Measurements from ENCODE around the gene GATM. TPM values are rescaled to one million over a fixed set of nuclear protein-coding genes. Genes with fewer than 3 reads are reported as not detected.

GATM gene
- total RNA-seq, 2 experiments from 2014 or later, result 2.0 to 2.7 TPM

DNA sequence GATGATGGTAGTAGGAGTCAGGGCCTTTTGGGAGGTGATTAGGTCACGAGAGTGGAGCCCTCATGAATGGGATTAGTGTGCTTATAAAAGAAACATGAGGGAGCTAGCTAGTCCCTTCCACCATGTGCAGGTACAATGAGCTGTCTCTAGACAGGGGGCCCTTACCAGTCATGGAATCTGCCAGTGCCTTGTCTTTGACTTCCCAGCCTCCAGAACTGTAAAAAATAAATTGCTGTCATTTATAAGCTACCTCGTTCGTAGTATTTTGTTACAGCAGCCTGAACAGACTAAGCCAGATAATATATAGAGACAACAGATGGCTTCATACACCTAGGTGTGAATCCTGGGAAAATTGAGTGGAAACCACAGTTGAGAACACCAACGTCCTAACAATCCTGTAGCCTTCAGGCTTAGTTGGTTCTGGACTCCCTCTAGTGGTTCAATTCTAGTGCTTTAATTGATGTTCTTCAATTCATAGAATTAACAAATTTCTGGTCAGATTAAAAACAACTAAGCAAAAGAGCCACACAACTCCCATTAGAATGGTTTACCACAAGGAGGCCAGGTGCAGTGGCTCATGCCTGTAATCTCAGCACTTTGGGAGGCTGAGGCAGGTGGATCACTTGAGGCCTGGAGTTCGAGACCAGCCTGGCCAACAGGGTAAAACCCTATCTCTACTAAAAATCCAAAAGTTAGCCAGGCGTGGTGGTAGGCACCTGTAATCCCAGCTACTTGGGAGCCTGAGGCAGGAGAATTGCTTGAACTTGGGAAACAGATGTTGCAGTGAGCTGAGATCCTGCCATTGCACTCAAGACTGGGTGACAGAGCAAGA lies 21.3 kb upstream of the GATM start:
- peaks cover 1% of the 10 kb centered on the region for H3K36me3 Mint-ChIP-seq
- CTCF ChIA-PET, result interaction anchor here (0.6 to 6.4 kb wide), 20 partner anchors 9 to 273 kb away, joined by 3 to 34 read pairs (median 4); no protein-coding TSS in a partner anchor
- ATAC-seq, result no peak

DNA sequence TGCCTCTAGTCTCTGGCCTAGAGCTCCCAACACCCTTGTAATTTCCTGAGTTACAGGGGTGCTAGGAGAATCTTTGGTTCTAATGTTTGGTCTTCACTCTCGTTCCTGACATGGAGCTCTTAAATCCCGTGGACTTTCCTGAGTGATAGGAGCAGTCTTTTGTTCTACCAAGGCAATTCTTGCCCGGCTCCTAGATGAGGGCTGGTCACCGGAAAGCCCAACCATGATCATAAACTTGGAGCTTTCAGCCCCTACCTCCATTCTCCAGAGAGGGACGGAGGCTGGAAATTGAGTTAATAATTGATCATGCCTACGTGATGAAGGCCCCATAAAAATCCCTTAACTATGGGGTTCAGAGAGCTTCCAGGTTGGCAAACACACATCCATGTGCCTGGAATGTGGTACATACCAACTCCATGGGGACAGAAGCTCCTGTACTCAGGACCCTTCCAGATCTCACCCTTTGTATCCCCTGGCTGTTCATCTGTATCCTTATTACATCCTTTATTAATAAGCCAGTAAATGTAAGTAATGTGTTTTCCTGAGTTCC lies 18.8 kb upstream of the GATM start:
- peaks cover 13% of the 10 kb centered on the region for H3K4me1 Mint-ChIP-seq
- H3K36me3 Mint-ChIP-seq, result peaks cover 1% of the 10 kb centered on the region

More for the DNA sequence above, 21.3 kb upstream of the GATM start:
- Mint-ChIP-seq H3K4me3 (no peak overlapping the region), H3K4me1 (peaks cover 19% of the 10 kb centered on the region), H3K27me3 (peaks cover 3% of the 10 kb centered on the region), H3K27ac (no peak overlapping the region), H3K9me3 (ENCODE audit: low read depth) (no peaks in the 10 kb centered on the region)
- no peak for DNase-seq

DNA sequence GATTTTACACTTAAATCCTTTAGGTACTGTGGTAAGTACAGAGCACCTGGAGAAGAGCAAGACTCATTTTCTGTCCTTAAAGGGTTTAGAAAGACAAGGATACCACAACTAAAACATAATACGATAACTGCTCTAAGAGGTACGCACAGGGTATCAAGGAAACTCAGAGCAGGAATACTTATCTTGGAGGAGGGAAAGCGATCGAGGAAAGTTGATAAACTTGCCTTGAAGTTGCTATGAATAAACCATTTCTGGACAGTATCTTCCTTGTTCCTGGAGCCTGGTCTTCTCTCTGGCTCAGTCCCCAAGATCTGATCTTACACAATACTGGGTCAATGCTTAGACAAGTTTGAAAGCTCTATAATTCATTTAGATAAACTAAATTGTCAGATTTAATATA lies 17.6 kb upstream of the GATM start:
- ATAC-seq, result no peak
- Mint-ChIP-seq H3K27me3 (peaks cover 13% of the 10 kb centered on the region), H3K4me3 (no peak overlapping the region), H3K9me3 (ENCODE audit: low read depth) (no peaks in the 10 kb centered on the region), H3K4me1 (peaks cover 7% of the 10 kb centered on the region), H3K36me3 (peaks cover 1% of the 10 kb centered on the region), H3K27ac (no peak overlapping the region)
- no peak for DNase-seq
- CTCF ChIA-PET, result interaction anchor here (2.7 to 6.4 kb wide), 2 partner anchors 191 to 233 kb away, joined by 13 to 34 read pairs; no protein-coding TSS in a partner anchor

More for the DNA sequence above, 18.8 kb upstream of the GATM start:
- no peak overlapping the region for H3K27ac Mint-ChIP-seq
- H3K4me3 Mint-ChIP-seq, result no peak overlapping the region
- ATAC-seq (no peak), DNase-seq (no peak)
- CTCF ChIA-PET, result interaction anchor here (1.3 to 6.4 kb wide), 4 partner anchors 14 to 234 kb away, joined by 3 to 34 read pairs (median 10); no protein-coding TSS in a partner anchor
- H3K9me3 Mint-ChIP-seq (ENCODE audit: low read depth), result no peaks in the 10 kb centered on the region
- H3K27me3 Mint-ChIP-seq, result peaks cover 8% of the 10 kb centered on the region

DNA sequence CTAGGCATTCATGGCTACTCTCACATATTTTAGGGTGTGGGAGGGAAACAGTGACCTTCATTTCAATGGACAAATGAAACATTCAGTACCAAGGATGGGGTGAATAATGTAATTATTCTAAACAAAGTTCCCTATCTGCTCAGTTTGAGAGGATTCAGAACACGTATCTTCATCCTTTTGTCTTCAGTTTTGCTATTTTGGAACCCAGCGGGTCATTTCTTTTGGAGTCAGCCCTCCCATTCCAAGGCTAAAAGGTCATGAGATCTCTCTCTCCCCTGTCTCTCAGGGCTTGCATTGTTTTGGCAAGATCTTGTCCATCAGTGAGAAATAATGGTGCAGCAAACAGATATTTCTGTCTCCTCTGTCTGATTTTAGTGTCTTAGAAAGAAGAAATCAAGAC lies 16.3 kb upstream of the GATM start:
- H3K4me3 Mint-ChIP-seq, result no peak overlapping the region
- no peak for DNase-seq
- peaks cover 1% of the 10 kb centered on the region for H3K36me3 Mint-ChIP-seq
- no peak overlapping the region for H3K27ac Mint-ChIP-seq
- no peaks in the 10 kb centered on the region for H3K9me3 Mint-ChIP-seq (ENCODE audit: low read depth)
- CTCF ChIA-PET, result no interaction called here
- peaks cover 6% of the 10 kb centered on the region for H3K4me1 Mint-ChIP-seq
- peaks cover 17% of the 10 kb centered on the region for H3K27me3 Mint-ChIP-seq
- ATAC-seq, result no peak

DNA sequence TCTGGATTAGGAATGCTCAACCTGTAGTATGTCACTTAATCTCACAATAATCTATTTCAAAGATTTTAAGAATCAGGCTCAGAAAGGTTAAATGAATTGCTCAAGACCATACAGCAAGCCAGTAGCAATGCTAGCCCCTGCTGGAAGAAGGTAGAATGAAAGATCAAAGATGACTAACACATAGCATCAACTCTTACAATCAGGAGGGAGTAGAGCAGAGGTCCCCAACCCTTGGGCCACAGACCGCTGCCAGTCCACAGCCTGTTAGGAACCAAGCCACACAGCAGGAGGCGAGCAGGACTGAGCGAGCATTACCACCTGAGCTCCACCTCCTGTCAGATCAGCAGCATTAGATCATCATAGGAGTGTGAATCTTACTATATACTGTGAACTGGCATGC lies 15.5 kb upstream of the GATM start:
- H3K27me3 Mint-ChIP-seq, result peaks cover 22% of the 10 kb centered on the region
- H3K36me3 Mint-ChIP-seq, result peaks cover 1% of the 10 kb centered on the region
- no peak overlapping the region for H3K27ac Mint-ChIP-seq
- CTCF ChIA-PET, result interaction anchor here (0.6 kb wide), 1 partner anchor 15 kb away, joined by 3 read pairs; no protein-coding TSS in a partner anchor
- no peak overlapping the region for H3K4me3 Mint-ChIP-seq
- H3K9me3 Mint-ChIP-seq (ENCODE audit: low read depth), result no peaks in the 10 kb centered on the region
- H3K4me1 Mint-ChIP-seq, result peaks cover 5% of the 10 kb centered on the region
- ATAC-seq, result peak; percentile 36
- DNase-seq, result no peak

DNA sequence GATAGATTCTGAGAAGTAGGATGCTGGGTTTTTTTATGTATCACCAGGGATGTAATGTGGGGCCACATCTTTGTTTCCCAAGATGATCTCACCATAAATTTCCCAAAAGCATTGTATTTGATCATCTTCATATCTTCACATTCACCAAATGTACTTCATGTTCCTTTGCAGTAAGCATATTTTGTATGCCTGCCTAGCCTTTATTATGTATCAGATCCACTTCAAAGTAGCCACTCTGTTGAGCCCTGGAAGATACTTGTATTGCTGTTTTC lies 14.2 kb upstream of the GATM start:
- peaks cover 31% of the 10 kb centered on the region for H3K27me3 Mint-ChIP-seq
- H3K9me3 Mint-ChIP-seq (ENCODE audit: low read depth), result no peaks in the 10 kb centered on the region
- no peak overlapping the region for H3K27ac Mint-ChIP-seq
- DNase-seq (no peak), ATAC-seq (no peak)
- CTCF ChIA-PET, result interaction anchor here (1.1 to 1.6 kb wide), 5 partner anchors 8 to 274 kb away, joined by 3 to 6 read pairs (median 3); no protein-coding TSS in a partner anchor
- no peak overlapping the region for H3K4me3 Mint-ChIP-seq
- H3K4me1 Mint-ChIP-seq, result peaks cover 5% of the 10 kb centered on the region
- H3K36me3 Mint-ChIP-seq, result peaks cover 1% of the 10 kb centered on the region

DNA sequence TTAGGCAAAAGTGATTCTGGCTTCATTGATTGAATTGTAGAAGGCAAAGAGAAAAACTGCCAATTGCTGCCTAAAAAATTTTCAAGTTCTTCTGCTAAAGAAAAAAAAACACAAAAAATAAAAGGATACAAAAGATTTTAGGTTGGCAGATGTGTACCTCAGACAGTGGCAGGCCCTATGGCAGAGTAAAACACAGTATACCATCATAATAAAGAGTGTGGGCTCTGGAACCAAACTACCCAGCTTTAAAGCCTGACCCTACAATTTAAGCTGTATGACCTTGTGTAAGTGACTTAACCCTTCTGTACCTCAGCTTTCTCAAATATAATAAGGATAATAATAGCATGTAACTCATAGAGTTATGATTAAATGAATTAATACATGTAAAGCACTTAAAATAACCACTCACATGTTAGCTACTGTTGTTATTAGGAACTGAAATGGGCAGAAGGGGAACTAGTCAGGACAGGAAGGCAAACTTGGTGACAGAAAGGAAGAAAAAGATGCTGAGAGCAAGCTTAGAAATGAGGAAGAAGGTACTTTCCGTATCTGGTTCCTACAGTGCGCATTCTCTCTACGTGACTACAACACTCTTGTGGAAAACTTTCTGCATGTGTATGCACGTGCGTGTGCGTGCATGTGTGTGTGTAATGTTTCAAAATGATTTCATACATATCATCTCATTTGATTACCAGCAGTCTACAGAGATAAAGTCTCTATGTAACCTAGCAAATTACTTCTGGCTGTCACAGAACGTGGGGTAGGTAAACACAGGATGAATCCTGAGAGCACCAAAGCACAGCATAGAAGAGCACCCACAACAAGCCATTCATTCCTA lies 13.6 kb upstream of the GATM start:
- DNase-seq (no peak), ATAC-seq (no peak)
- H3K27ac Mint-ChIP-seq, result no peak overlapping the region
- H3K27me3 Mint-ChIP-seq, result peaks cover 36% of the 10 kb centered on the region
- H3K4me1 Mint-ChIP-seq, result peaks cover 5% of the 10 kb centered on the region
- H3K4me3 Mint-ChIP-seq, result no peak overlapping the region
- no peaks in the 10 kb centered on the region for H3K9me3 Mint-ChIP-seq (ENCODE audit: low read depth)
- peaks cover 1% of the 10 kb centered on the region for H3K36me3 Mint-ChIP-seq
- CTCF ChIA-PET, result interaction anchor here (1.1 to 3.1 kb wide), 6 partner anchors 7 to 274 kb away, joined by 3 to 8 read pairs (median 3); no protein-coding TSS in a partner anchor

DNA sequence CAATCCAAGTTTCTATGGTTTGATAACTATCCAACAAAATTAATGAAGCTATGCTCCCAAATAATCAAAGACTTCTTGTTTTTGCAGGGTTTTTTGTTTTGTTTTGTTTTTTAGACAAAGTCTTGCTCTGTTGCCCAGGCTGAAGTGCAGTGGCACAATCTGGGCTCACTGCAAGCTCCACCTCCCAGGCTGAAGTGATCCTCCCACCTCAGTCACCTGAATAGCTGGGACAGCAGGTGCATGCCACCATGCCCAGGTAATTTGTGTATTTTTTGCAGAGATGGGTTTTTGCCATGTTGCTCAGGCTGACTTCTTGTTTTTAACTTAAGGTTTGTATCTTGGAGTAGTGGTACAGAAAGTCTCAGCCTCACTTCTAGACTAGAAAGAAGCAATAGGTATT lies 11.0 kb upstream of the GATM start:
- DNase-seq, result no peak
- Mint-ChIP-seq H3K27me3 (peaks cover 42% of the 10 kb centered on the region), H3K27ac (no peak overlapping the region), H3K4me3 (no peak overlapping the region), H3K36me3 (no peaks in the 10 kb centered on the region), H3K9me3 (ENCODE audit: low read depth) (no peaks in the 10 kb centered on the region), H3K4me1 (peaks cover 5% of the 10 kb centered on the region)
- ATAC-seq, result no peak
- CTCF ChIA-PET, result interaction anchor here (0.8 to 3.1 kb wide), 2 partner anchors 10 to 13 kb away, joined by 3 to 8 read pairs; a partner anchor contains a TSS

DNA sequence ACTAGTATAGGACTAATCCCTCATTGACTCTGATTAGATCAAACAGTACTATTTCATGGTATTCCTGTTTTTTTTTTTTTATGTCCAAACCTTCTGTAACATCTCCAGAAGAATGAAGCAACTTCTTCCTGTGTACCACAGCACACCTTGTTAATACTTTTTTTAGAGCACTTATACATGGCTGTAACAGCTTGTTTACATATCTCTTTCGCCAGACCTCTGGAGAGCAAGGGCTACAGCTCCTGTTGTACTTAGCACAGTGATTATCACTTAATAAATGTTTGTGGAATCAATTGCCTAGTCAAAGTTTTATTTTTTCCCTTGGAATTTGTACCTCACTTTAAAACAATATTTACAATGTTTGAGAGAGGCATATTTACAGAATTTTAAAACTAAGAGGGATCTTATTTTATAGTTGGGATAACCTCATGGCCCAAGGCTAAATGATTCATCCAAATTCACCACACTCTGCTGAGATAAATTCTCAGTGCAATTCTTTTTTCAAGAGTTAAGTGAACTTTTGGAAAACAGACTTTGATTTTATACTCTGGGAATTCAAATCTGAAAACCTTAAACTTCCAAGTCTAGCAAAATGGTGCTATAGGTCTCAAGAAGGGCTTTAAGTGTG lies 9.2 kb upstream of the GATM start:
- CTCF ChIA-PET, result no interaction called here
- H3K4me3 Mint-ChIP-seq, result no peak overlapping the region
- peaks cover 5% of the 10 kb centered on the region for H3K4me1 Mint-ChIP-seq
- no peaks in the 10 kb centered on the region for H3K9me3 Mint-ChIP-seq (ENCODE audit: low read depth)
- ATAC-seq (no peak), DNase-seq (no peak)
- H3K27ac Mint-ChIP-seq, result no peak overlapping the region
- H3K27me3 Mint-ChIP-seq, result peaks cover 40% of the 10 kb centered on the region
- no peaks in the 10 kb centered on the region for H3K36me3 Mint-ChIP-seq

DNA sequence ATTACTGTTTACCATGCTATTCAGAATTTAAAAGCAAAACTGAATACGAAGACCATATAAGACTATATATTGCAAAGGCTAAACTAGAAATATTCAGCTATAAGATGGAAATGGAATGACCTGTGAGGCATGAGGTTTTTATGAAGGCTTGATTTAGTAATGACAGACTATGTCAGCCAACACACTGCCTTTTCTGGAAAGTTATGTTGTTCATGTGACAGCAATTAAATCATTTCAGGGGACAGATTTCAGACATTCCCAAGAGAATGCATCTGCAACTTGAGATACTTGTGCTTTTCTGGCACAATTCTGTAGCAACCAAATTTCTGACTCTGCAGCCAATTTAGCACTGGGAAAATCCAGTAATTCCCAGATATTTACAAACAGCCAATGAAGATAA lies 8.6 kb upstream of the GATM start:
- no peaks in the 10 kb centered on the region for H3K36me3 Mint-ChIP-seq
- peaks cover 41% of the 10 kb centered on the region for H3K27me3 Mint-ChIP-seq
- H3K4me3 Mint-ChIP-seq, result no peak overlapping the region
- DNase-seq (no peak), ATAC-seq (no peak)
- CTCF ChIA-PET, result no interaction called here
- no peak overlapping the region for H3K27ac Mint-ChIP-seq
- no peaks in the 10 kb centered on the region for H3K9me3 Mint-ChIP-seq (ENCODE audit: low read depth)
- H3K4me1 Mint-ChIP-seq, result peaks cover under 1% of the 10 kb centered on the region

DNA sequence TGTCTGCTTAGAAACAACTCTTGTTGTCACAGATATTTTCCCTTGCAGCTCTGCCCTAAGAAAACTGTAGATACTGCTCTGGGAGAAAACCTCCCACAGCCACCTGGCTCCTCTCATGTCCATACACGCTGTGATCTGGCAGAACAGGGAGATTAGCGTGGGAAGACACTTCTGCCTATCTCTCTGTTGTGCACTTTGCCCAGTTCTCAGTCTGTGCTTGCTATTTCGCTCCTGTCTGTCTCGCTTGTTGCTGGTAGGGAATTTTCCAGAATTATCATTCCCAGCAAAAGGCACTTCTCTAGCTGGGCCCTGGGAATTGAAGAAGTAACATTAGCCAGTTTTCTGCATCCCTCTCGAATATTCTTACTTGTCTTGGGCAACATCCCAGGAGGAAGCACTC lies 8.1 kb upstream of the GATM start:
- no peak overlapping the region for H3K27ac Mint-ChIP-seq
- no peaks in the 10 kb centered on the region for H3K9me3 Mint-ChIP-seq (ENCODE audit: low read depth)
- no peaks in the 10 kb centered on the region for H3K36me3 Mint-ChIP-seq
- DNase-seq (no peak), ATAC-seq (no peak)
- no peak overlapping the region for H3K4me3 Mint-ChIP-seq
- peaks cover 44% of the 10 kb centered on the region for H3K27me3 Mint-ChIP-seq
- CTCF ChIA-PET, result no interaction called here
- no peaks in the 10 kb centered on the region for H3K4me1 Mint-ChIP-seq

DNA sequence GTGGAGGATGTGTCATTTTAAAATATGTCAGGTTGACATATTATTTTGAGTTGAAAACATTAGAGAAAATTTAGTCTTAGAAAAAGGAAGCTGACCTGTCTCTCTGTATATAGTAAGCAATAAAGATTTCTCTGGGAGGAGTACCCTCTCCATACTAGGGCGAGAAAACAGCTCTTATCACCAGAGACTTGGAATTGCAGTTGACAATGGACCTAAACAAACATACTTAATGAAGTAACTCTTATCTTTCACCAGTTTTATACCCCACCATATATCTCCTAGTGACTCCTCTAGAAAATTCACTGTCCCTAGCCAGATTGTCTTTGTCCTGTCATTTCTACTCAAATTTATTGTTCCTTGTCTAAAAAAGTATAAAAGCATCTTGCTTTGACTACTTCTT lies 7.2 kb upstream of the GATM start:
- Mint-ChIP-seq H3K4me1 (no peaks in the 10 kb centered on the region), H3K36me3 (no peaks in the 10 kb centered on the region), H3K4me3 (no peak overlapping the region), H3K27ac (no peak overlapping the region), H3K9me3 (ENCODE audit: low read depth) (no peaks in the 10 kb centered on the region), H3K27me3 (peaks cover 51% of the 10 kb centered on the region)
- ATAC-seq (no peak), DNase-seq (no peak)
- CTCF ChIA-PET, result no interaction called here

DNA sequence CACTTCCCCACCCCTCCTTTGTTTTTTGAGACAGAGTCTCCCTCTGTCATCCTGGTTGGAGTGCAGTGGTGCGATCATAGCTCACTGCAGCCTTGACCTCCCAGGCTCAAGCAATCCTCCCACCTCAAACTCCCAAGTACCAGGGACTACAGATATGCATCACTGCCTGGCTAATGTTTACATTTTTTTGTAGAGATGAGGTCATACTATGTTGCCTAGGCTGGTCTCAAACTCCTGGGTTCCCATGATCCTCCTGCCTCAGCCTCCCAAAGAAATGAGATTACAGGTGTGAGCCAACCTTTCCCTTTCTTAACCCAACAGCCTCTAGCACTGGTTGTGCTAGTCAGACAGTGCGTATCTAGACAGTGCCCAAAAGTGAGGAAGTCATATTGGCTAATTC lies 6.4 kb upstream of the GATM start:
- Mint-ChIP-seq H3K9me3 (ENCODE audit: low read depth) (no peaks in the 10 kb centered on the region), H3K4me3 (no peak overlapping the region), H3K27me3 (peaks cover 52% of the 10 kb centered on the region), H3K36me3 (no peaks in the 10 kb centered on the region), H3K27ac (no peak overlapping the region), H3K4me1 (no peaks in the 10 kb centered on the region)
- DNase-seq (no peak), ATAC-seq (no peak)
- CTCF ChIA-PET, result interaction anchor here (1.7 kb wide), 1 partner anchor 15 kb away, joined by 4 read pairs; no protein-coding TSS in a partner anchor

Measured in activated CD8-positive, alpha-beta memory T cell treated with anti-CD3 and anti-CD28 coated beads, Interleukin-2, amount 10 ng/mL, durations not matched to agents 7 days and 5 days (primary cell).